Esophagus mucosa (tissue), 1 donor: ENCODE data around the gene TTK. TPM values are rescaled to one million over a fixed set of nuclear protein-coding genes. Genes with fewer than 3 reads are reported as not detected.

Experiments
- ATAC-seq: fragments of 200-7000 bp; cut with Tn5 transposase; one replicate; pipeline ENCODE4 v1.9.1; 2020
- total RNA-seq: library from RNA; stranded (reverse); gene quantifications from one replicate; pipeline ENCODE4 v1.2.4, GENCODE V29; 2023
- donor health status: DM: yes; HTN: yes; CAD: no.

Gene TTK
- 11.0 TPM for total RNA-seq

DNA sequence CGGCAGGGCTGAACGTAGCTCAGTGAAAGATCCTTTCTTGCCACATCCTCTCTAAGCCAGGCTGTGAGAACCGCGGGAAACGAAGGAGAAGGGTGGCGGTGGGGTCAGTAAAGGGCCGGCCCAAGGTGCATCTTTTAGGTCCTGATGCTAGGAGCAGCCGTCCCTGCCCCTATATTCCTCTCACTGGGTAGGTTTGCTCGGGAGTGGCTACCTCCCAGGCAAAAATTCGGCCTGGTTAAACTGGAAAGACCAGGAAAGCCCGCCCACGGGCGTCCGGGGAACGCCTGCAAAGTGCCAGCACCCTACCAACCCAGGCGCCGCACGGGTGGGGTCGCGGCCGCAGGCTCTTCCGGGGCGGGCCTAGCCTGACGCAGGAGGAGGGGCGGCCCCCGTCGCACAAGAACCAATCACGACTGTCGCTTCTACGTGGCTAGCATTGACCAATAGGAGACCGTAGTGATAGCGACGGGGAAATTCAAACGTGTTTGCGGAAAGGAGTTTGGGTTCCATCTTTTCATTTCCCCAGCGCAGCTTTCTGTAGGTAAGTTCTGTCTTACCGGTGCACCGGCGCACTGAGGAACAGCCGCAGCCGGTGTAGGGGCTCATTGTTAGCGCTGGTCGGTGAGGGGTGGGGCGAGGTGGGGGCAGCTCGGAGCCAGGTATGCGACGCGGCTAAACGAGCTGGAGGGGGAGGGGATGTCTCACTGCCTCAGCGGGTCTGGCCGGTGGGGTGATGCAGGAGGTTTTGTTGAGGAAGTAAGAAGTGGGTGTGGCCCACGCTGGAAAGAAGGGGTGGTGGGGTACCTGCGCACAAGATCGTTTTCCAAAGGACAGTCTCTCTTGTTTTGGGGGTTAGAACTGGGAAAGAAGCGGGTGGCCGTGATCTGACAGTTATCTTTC lies at the start of gene TTK:
Gene TTK (plus strand): TSS at position 477 of the 900 bp plus-strand sequence. CDS start 1,195 bp downstream, outside the sequence.
- ATAC-seq: peak; percentile 100

GRCh38 chr6:79954849-79955248 lies 49.6 kb upstream of the TTK start:
- ATAC-seq: no peak

DNA sequence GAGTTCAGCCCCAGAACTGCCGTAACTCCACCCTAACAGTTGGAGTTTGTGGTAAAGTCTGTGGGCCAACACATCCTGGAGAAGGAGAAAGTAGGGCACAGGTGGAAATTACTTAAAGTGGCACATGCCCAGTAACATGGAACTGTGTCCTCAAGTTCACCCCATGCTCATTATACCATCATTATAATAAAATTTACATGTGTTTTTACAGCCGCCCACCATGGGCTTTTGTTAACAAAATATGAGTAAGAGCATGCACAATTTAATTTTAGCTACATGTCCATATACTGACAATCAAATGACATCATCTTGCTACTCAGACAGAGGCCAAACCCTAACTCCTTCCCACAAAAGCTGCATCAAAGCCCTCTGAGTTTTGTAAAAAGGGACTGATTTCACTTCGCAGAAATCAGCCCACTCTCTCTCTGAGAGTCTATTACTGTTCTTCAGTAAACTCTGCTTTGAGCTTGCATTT lies 39.8 kb upstream of the TTK start:
- ATAC-seq: no peak

- no peak for ATAC-seq
These were observed 37.3 kb upstream of the TTK start for GRCh38 chr6:79967178-79967577.

DNA sequence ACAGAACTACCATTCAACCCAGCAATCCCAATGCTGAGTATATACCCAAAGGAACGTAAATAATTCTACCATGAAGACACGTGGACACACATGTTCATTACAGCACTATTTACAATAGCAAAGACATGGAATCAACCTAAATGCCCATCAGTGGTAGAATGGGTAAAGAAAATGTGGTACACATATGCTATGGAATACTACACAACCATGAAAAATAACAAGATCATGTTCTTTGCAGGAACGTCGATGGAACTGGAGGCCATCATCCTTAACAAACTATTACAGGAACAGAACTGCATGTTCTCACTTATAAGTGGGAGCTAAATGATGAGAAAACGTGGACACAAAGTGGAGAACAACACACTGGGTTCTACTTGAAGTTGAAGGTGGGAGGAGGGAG lies 34.7 kb upstream of the TTK start:
- ATAC-seq: no peak

DNA sequence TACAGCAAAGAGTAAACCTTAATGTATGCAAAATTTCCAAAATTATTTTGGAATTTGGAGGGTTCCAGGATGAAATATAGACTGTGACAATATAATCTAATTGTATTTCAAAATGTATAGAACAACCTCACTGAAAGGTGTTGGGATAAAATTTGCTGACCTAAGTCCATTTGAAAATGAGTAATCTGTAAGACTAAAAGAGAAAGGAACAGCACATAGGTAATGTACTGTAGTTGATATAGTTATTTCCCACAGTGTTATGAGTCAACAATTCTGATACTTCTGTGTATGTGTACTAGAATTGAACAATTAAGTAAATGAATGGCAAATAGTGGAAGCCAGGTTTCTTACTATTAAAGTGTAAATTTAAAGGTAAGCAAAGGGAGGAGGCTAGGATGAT lies 33.3 kb upstream of the TTK start:
- ATAC-seq: no peak

GRCh38 chr6:79981652-79982051 lies 22.8 kb upstream of the TTK start:
- ATAC-seq: no peak

- ATAC-seq: peak; percentile 98
These were observed 20.2 kb upstream of the TTK start for GRCh38 chr6:79984261-79984660.

GRCh38 chr6:79985128-79985527 lies 19.3 kb upstream of the TTK start:
- ATAC-seq: no peak

DNA sequence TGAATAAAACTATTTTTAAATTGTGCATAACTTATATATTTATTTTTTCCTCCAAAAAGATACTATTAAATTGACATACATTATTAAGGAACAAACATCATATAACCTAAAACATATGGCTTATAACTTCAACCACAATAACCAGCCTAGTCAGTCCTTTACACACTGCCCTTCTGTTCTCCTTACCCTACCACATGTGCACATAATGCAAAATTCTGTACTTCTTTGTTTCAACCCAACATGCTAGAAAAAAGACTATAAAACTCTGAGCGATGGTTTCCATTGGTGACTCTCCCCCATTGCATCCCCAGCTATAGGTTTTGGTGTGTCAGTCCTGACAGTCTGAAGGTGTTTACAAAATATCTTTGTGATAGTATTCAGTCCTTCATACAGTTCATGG lies 14.8 kb upstream of the TTK start:
- no peak for ATAC-seq

GRCh38 chr6:79993012-79993910 lies 11.2 kb upstream of the TTK start:
- ATAC-seq: no peak

DNA sequence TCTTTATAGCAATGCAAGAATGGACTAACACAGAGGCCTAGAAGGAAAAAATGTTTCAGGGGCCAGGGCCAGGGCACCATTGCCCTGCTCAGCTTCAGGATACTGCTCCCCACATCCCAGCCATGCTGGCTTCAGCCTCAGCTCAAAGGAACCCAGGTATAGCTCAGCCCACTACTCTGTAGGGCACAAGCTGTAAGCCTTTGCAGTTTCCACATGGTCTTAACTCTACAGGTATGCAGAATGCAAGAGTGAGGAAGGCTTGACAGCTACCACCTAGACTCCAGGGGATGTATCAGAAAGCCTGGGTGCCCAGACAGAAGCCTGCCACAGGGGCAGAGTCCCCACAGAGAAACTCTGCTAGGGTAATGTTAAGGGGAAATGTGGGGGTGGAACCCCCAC lies 10.5 kb upstream of the TTK start:
- no peak for ATAC-seq

DNA sequence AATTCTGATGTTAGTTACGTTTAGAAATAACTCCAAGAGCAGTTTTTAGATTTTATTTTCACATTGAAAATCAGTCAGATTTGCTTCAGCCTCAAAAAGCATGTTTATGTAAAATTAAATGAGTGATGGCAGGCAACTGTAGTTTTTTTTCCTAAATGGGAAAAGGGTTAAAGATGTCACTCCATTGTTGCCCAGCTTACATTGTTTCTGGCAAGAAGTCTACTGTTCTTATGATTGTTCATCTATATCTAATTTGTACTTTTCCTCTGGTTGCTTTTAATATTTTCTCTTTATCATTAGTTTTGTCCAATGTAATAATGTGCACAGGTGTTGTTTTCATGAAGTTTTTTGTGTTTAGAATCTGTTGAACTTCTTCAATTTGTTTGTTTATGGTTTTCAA lies 6.7 kb upstream of the TTK start:
- no peak for ATAC-seq

GRCh38 chr6:80001337-80001736 lies 3.1 kb upstream of the TTK start:
- no peak for ATAC-seq

GRCh38 chr6:80003826-80004172 lies 650 bp upstream of the TTK start:
- peak; percentile 6 for ATAC-seq

DNA sequence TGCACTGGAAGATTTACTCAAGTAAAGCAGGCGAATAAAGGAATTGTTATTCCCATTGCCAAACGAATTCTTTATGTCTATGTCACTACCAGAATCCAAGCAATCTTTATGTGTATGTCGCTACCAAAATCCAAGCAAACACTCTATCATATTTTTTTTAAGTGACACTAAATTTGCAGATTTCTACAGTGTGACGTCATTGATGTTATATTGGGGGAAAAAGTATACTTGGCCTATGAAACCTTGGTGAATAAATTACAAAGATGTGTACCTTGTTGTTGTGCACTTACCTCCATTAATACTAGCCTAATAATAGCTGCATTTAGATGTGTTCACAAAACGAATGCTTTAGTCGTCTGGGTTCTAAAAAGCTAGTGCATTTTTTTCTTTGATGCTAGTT lies 957 bp downstream of the TTK start:
- ATAC-seq: no peak

DNA sequence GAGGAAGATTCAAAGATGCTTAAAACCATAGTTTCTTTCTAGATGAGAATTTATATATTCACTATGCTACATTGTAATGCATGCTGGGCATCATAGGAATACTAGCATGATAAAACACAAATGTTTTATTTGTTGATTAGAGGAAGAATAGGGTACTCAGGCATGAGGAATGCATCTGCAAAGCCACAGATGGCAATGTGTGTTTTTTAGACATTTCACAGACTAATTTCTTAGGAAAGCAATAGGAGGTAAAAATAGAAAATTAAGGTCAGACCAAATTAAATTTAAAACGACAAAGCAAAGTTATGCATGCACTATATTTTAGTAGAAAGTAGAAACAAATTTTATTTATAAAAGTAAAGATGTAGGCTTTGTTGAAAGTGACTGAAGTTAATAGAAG lies 2.1 kb downstream of the TTK start:
- no peak for ATAC-seq

DNA sequence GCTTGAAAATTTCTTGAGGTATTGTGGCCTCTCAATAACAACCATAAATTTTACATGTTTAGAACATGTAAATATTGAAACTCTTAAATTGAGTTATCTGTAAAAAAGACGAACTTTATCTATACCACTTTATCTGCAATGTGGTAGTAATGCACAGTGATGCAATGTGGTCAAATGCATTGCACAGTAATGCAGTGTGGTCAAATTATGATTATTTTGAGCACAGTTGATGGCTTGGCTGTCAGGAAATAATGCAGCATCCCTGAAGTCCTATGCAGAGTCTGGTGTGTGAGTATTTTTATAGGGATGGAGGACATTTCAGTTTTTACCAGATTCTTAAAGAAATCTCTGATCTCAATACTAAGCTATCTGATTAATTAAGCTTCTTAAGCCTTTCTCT lies 5.1 kb downstream of the TTK start:
- ATAC-seq: no peak

- ATAC-seq: no peak
These were observed 5.8 kb downstream of the TTK start for GRCh38 chr6:80010288-80010687.

GRCh38 chr6:80015839-80016435 lies 11.5 kb downstream of the TTK start:
- no peak for ATAC-seq

GRCh38 chr6:80020381-80021120 lies 16.1 kb downstream of the TTK start:
- ATAC-seq: no peak

GRCh38 chr6:80021131-80021530 lies 16.7 kb downstream of the TTK start:
- ATAC-seq: no peak
